ENCODE results near the gene FKBP8. TPM values are rescaled to one million over a fixed set of nuclear protein-coding genes. Genes with fewer than 3 reads are reported as not detected.

The FKBP8 gene
- total RNA-seq, 2 experiments from 2014 or later: 147 to 152 TPM

GRCh38 chr19:18489627-18490184, 53.7 kb downstream of the FKBP8 start:
- no peak overlapping the region for H3K4me3 ChIP-seq (ENCODE audit: low read length)
- Mint-ChIP-seq H3K27me3 (no peaks in the 10 kb centered on the region), H3K36me3 (ENCODE audit: low read depth) (peaks cover 4% of the 10 kb centered on the region), H3K27ac (no peak overlapping the region), H3K4me3 (no peak overlapping the region), H3K4me1 (ENCODE audit: low read depth) (peaks cover 52% of the 10 kb centered on the region), H3K9me3 (no peaks in the 10 kb centered on the region)
- no peaks in the 10 kb centered on the region for H3K9me3 ChIP-seq (ENCODE audit: control insufficient read depth in 1 of 2, insufficient read depth in 1 of 2, low read length in 2 of 2)
- intact Hi-C loops (cut with DNase I, micrococcal nuclease): no loop called here
- ATAC-seq (ENCODE audit: poor library complexity) (no peak), DNase-seq (no peak)
- no peaks in the 10 kb centered on the region for H3K27me3 ChIP-seq (ENCODE audit: control insufficient read depth in 1 of 2, insufficient read depth in 2 of 2, low read length in 2 of 2)
- POLR2A ChIA-PET: no interaction called here
- H3K4me1 ChIP-seq (ENCODE audit: insufficient read depth, low read length): peaks cover 98% of the 10 kb centered on the region
- H3K27ac ChIP-seq (ENCODE audit: low read depth in 1 of 2, low read length in 2 of 2): no peak overlapping the region
- H3K36me3 ChIP-seq (ENCODE audit: insufficient read depth, low read length): peaks cover 14% of the 10 kb centered on the region
- no peak for TF ChIP-seq CTCF (IDR thresholded peaks at IDR 0.05)
- CTCF ChIA-PET: interaction anchor here (1.4 to 1.8 kb wide), 2 partner anchors 15 to 32 kb away, joined by 5 read pairs; partner anchors contain the start of gene ELL

- Histone ChIP-seq H3K36me3 (ENCODE audit: insufficient read depth, low read length) (peaks cover 14% of the 10 kb centered on the region), H3K27me3 (ENCODE audit: control insufficient read depth in 1 of 2, insufficient read depth in 2 of 2, low read length in 2 of 2) (no peaks in the 10 kb centered on the region), H3K4me3 (ENCODE audit: low read length) (no peak overlapping the region), H3K9me3 (ENCODE audit: control insufficient read depth in 1 of 2, insufficient read depth in 1 of 2, low read length in 2 of 2) (no peaks in the 10 kb centered on the region), H3K4me1 (ENCODE audit: insufficient read depth, low read length) (peaks cover 97% of the 10 kb centered on the region), H3K27ac (ENCODE audit: low read depth in 1 of 2, low read length in 2 of 2) (no peak overlapping the region)
- ATAC-seq (ENCODE audit: poor library complexity) (no peak), DNase-seq (peak in 2 of 14 experiments; percentile 35)
- POLR2A ChIA-PET: no interaction called here
- TF ChIP-seq CTCF (IDR thresholded peaks at IDR 0.05): no peak
- no peak overlapping the region for H3K4me3 Mint-ChIP-seq
- CTCF ChIA-PET: interaction anchor here (1.3 to 1.8 kb wide), 3 partner anchors 14 to 32 kb away, joined by 5 read pairs; partner anchors contain the start of gene ELL
- H3K36me3 Mint-ChIP-seq (ENCODE audit: low read depth): peaks cover 4% of the 10 kb centered on the region
- no peak overlapping the region for H3K27ac Mint-ChIP-seq
- intact Hi-C loops (cut with DNase I, micrococcal nuclease): no loop called here
- H3K4me1 Mint-ChIP-seq (ENCODE audit: low read depth): peaks cover 49% of the 10 kb centered on the region
- no peaks in the 10 kb centered on the region for H3K9me3 Mint-ChIP-seq
- H3K27me3 Mint-ChIP-seq: no peaks in the 10 kb centered on the region
These were observed 54.3 kb downstream of the FKBP8 start for GRCh38 chr19:18488838-18489626.

- no peaks in the 10 kb centered on the region for H3K9me3 ChIP-seq (ENCODE audit: control insufficient read depth in 1 of 2, insufficient read depth in 1 of 2, low read length in 2 of 2)
- no peak overlapping the region for H3K27ac ChIP-seq (ENCODE audit: low read depth in 1 of 2, low read length in 2 of 2)
- H3K4me1 ChIP-seq (ENCODE audit: insufficient read depth, low read length): peaks cover 97% of the 10 kb centered on the region
- H3K4me1 Mint-ChIP-seq (ENCODE audit: low read depth): peaks cover 48% of the 10 kb centered on the region
- DNase-seq (peak in 2 of 14 experiments; percentile 43 to 66), ATAC-seq (ENCODE audit: poor library complexity) (peak; percentile 32)
- no peak overlapping the region for H3K4me3 ChIP-seq (ENCODE audit: low read length)
- H3K27ac Mint-ChIP-seq: no peak overlapping the region
- ChIA-PET CTCF (interaction anchor here (1.3 to 1.8 kb wide), 3 partner anchors 13 to 33 kb away, joined by 5 read pairs; partner anchors contain the start of gene ELL), POLR2A (no interaction called here)
- peaks cover 14% of the 10 kb centered on the region for H3K36me3 ChIP-seq (ENCODE audit: insufficient read depth, low read length)
- no peak for TF ChIP-seq CTCF (IDR thresholded peaks at IDR 0.05)
- H3K27me3 ChIP-seq (ENCODE audit: control insufficient read depth in 1 of 2, insufficient read depth in 2 of 2, low read length in 2 of 2): no peaks in the 10 kb centered on the region
- peaks cover 4% of the 10 kb centered on the region for H3K36me3 Mint-ChIP-seq (ENCODE audit: low read depth)
- no peaks in the 10 kb centered on the region for H3K9me3 Mint-ChIP-seq
- no peaks in the 10 kb centered on the region for H3K27me3 Mint-ChIP-seq
- intact Hi-C loops (cut with DNase I, micrococcal nuclease): no loop called here
- H3K4me3 Mint-ChIP-seq: no peak overlapping the region
These were observed 55.0 kb downstream of the FKBP8 start for GRCh38 chr19:18488403-18488723.
